HG02870 (cell line): Measurements from ENCODE around the gene CEMIP.
"Not testable (repeated sequence)": the region's sequence is repeated elsewhere in the genome, so short reads cannot be mapped to it uniquely, and the experiment has no call there.

Source experiments
- ATAC-seq: cut with Tn5 transposase; IDR thresholded peaks from one replicate; pipeline ENCODE4 v1.9.1; 2021; ENCODE audit warnings: mild to moderate bottlenecking, moderate library complexity; ENCODE audit not compliant: unreplicated experiment

The CEMIP gene

GRCh38 chr15:80946576-80946975 lies 167.4 kb downstream of the CEMIP start:
- no peak for ATAC-seq

GRCh38 chr15:80948651-80949292 lies 169.6 kb downstream of the CEMIP start:
- no peak for ATAC-seq

- ATAC-seq = no peak
Measured at GRCh38 chr15:80949756-80950155, 170.6 kb downstream of the CEMIP start.

GRCh38 chr15:80950291-80951078 lies 171.3 kb downstream of the CEMIP start:
- no peak for ATAC-seq

- ATAC-seq = no peak
Measured at GRCh38 chr15:80951941-80952340, 172.8 kb downstream of the CEMIP start.

- ATAC-seq = no peak
Measured at GRCh38 chr15:80953001-80953952, 174.1 kb downstream of the CEMIP start.

- no peak for ATAC-seq
Measured at GRCh38 chr15:80953953-80954778, 175.0 kb downstream of the CEMIP start.

GRCh38 chr15:80955571-80956452 lies 176.6 kb downstream of the CEMIP start:
- not testable (repeated sequence) for ATAC-seq

- no peak for ATAC-seq
Measured at GRCh38 chr15:80957556-80957955, 178.4 kb downstream of the CEMIP start.

GRCh38 chr15:80957976-80958375 lies 178.8 kb downstream of the CEMIP start:
- ATAC-seq = no peak

GRCh38 chr15:80958818-80959495 lies 179.8 kb downstream of the CEMIP start:
- ATAC-seq = no peak

- not testable (repeated sequence) for ATAC-seq
Measured at GRCh38 chr15:80965454-80965853, 186.3 kb downstream of the CEMIP start.

GRCh38 chr15:80966431-80967197 lies 187.4 kb downstream of the CEMIP start:
- ATAC-seq = no peak

GRCh38 chr15:80967451-80967850 lies 188.3 kb downstream of the CEMIP start:
- no peak for ATAC-seq

- no peak for ATAC-seq
Measured at GRCh38 chr15:80967991-80968510, 188.9 kb downstream of the CEMIP start.

GRCh38 chr15:80969316-80969715 lies 190.1 kb downstream of the CEMIP start:
- ATAC-seq = no peak

- ATAC-seq = no peak
Measured at GRCh38 chr15:80970018-80970657, 191.0 kb downstream of the CEMIP start.
